Right atrium auricular region (tissue), 2 donors: ENCODE measurements around the gene SCPEP1. TPM values are rescaled to one million over a fixed set of nuclear protein-coding genes. Genes with fewer than 3 reads are reported as not detected.

Experiments
- DNase-seq: peaks from one replicate; pipeline ENCODE4 v3.0.0-alpha.2; 2019; ENCODE audit warnings: low spot score
- H3K27ac ChIP-seq, 2 donors: fragments of 200-600 bp; sonication (generic); 1 replicate in 1 of 2; 2 replicates in 1 of 2; pipeline ENCODE4 v1.5.1; 2016 to 2019
- H3K27me3 ChIP-seq, 2 donors: fragments of 200-600 bp; sonication (generic); one replicate each; pipeline versions ENCODE4 v1.5.1 to v1.6.0; 2017 to 2019
- H3K36me3 ChIP-seq: fragments of 200-600 bp; sonication (generic); one replicate; pipeline ENCODE4 v1.5.1; 2016
- H3K4me1 ChIP-seq, 2 donors: fragments of 200-600 bp; sonication (generic); one replicate each; pipeline versions ENCODE4 v1.5.1 to v1.6.0; 2017 to 2019
- H3K4me3 ChIP-seq, 2 donors: fragments of 200-600 bp; sonication (generic); 1 replicate in 1 of 2; 2 replicates in 1 of 2; pipeline ENCODE4 v1.5.1; 2017 to 2019; ENCODE audit warnings: mild to moderate bottlenecking in 1 of 2, moderate library complexity in 1 of 2
- H3K9me3 ChIP-seq, 2 donors: fragments of 200-600 bp; sonication (generic); one replicate each; pipeline ENCODE4 v1.5.1; 2019
- total RNA-seq, 2 donors: library from RNA; depleted of rRNA; stranded (reverse); fragments of >200 nt; gene quantifications; one replicate each; pipeline ENCODE4 v1.1.0, GENCODE V29; 2016
- TF ChIP-seq, protein P1 (sequence below), 2 donors: fragments of 200-600 bp; sonication (generic); IDR thresholded peaks; one replicate each; pipeline ENCODE4 v1.5.1; 2019; ENCODE audit warnings: antibody characterized with exemption in 2 of 2

SCPEP1 gene
- total RNA-seq: 10 to 100 TPM; 42.3 to 54.2 TPM

- H3K27ac ChIP-seq: peak within 1 kb of the TSS; percentile 61 to 66
- H3K4me3 ChIP-seq: peak within 1 kb of the TSS; percentile 54 to 63
- TF ChIP-seq, protein P1, sequence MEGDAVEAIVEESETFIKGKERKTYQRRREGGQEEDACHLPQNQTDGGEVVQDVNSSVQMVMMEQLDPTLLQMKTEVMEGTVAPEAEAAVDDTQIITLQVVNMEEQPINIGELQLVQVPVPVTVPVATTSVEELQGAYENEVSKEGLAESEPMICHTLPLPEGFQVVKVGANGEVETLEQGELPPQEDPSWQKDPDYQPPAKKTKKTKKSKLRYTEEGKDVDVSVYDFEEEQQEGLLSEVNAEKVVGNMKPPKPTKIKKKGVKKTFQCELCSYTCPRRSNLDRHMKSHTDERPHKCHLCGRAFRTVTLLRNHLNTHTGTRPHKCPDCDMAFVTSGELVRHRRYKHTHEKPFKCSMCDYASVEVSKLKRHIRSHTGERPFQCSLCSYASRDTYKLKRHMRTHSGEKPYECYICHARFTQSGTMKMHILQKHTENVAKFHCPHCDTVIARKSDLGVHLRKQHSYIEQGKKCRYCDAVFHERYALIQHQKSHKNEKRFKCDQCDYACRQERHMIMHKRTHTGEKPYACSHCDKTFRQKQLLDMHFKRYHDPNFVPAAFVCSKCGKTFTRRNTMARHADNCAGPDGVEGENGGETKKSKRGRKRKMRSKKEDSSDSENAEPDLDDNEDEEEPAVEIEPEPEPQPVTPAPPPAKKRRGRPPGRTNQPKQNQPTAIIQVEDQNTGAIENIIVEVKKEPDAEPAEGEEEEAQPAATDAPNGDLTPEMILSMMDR (IDR thresholded peaks at IDR 0.05): no peak
- peaks cover 0 to 16% of the 10 kb centered on the region in 2 donors for H3K4me1 ChIP-seq
- H3K36me3 ChIP-seq: peaks cover 2% of the 10 kb centered on the region
- no peaks in the 10 kb centered on the region for H3K9me3 ChIP-seq
- DNase-seq: peak; percentile 91
- H3K27me3 ChIP-seq: no peaks in the 10 kb centered on the region
Observed at GRCh38 chr17:56977673-56978395, at the start of gene SCPEP1. Gene SCPEP1, plus strand, starts transcription at chr17:56978131. Its CDS starts 29 bp downstream, at chr17:56978160.

GRCh38 chr17:56928586-56928985 is 49.3 kb upstream of the SCPEP1 start:
- Histone ChIP-seq H3K4me3 (no peak overlapping the region), H3K36me3 (no peaks in the 10 kb centered on the region), H3K4me1 (no peaks in the 10 kb centered on the region), H3K27ac (no peak overlapping the region), H3K9me3 (no peaks in the 10 kb centered on the region), H3K27me3 (no peaks in the 10 kb centered on the region)
- no peak for DNase-seq
- TF ChIP-seq, protein P1 (IDR thresholded peaks at IDR 0.05): no peak

DNA sequence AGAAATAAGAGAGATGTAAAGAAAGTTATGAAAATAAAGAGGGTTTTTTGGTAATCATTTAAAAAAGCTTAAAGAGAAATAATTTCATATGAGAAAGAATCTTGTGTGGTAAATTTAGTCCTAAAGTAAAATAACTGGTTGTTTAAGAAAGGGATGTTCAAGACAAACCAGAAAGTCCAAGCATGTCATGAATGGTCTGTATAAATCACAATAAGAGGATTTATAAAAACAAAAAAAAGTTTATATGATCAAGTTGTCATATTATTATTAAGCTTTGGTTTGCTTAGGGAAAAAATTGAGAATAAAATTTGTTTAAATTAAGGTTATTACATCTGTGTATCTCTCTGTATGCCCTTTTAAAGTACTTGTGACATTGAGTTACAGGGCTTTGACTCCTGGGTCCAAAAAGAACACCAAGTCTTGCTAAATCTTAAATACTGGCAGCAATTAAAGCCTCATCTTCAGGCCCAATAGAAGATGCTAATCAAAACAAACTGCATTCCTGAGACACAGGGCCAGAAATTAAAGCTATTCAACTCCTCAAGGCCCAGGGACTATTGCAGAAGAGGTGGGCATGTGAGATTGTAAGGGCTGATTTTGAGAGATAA is 48.5 kb upstream of the SCPEP1 start:
- no peak for DNase-seq
- no peak overlapping the region for H3K4me3 ChIP-seq
- H3K9me3 ChIP-seq: no peaks in the 10 kb centered on the region
- peaks cover 4% of the 10 kb centered on the region for H3K36me3 ChIP-seq
- TF ChIP-seq, protein P1 (IDR thresholded peaks at IDR 0.05): no peak
- H3K27ac ChIP-seq: no peak overlapping the region
- H3K4me1 ChIP-seq: no peaks in the 10 kb centered on the region
- H3K27me3 ChIP-seq: no peaks in the 10 kb centered on the region

DNA sequence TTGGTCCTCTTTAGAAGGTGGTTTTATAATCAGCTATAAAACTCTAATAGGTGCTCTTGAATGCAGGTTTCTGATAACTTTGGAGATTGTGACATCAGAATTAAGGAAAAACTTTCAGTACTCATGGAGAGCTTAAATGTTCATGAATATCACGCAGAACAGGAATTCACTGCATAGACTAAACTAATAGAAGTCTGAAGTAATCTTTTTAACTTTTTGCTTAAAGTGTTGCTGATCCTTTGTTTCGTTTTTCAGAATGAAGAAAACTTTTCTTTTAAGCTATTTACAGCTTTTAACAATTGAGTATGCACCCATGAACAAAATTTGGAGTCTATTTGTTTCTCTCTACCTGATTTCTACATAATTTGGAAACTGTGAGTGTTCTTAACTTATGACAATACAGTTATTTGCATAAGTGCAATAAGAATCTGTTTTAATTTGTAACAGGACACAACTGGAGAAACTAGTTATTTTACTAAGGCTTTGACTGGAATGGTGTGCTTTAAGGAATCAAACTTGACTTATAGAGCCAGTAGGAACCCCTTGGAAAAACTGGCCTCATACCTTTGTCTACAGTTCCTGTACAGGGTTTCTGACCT is 47.1 kb upstream of the SCPEP1 start:
- Histone ChIP-seq H3K9me3 (no peaks in the 10 kb centered on the region), H3K27ac (no peak overlapping the region), H3K27me3 (no peaks in the 10 kb centered on the region), H3K4me3 (no peak overlapping the region), H3K4me1 (no peaks in the 10 kb centered on the region), H3K36me3 (peaks cover 8% of the 10 kb centered on the region)
- no peak for DNase-seq
- TF ChIP-seq, protein P1 (IDR thresholded peaks at IDR 0.05): no peak

- H3K27ac ChIP-seq: no peak overlapping the region
- DNase-seq: no peak
- no peaks in the 10 kb centered on the region for H3K9me3 ChIP-seq
- H3K4me3 ChIP-seq: no peak overlapping the region
- TF ChIP-seq, protein P1 (IDR thresholded peaks at IDR 0.05): no peak
- peaks cover 31% of the 10 kb centered on the region for H3K36me3 ChIP-seq
- no peaks in the 10 kb centered on the region for H3K4me1 ChIP-seq
- no peaks in the 10 kb centered on the region for H3K27me3 ChIP-seq
Observed at GRCh38 chr17:56933151-56933745, 44.7 kb upstream of the SCPEP1 start.
